Measurements from ENCODE around the gene OR6P1.

- no peak for TF ChIP-seq EZH2phosphoT487 (IDR thresholded peaks at IDR 0.05; ENCODE audit: insufficient read depth, low read depth)
- TF ChIP-seq EZH2 (IDR thresholded peaks at IDR 0.05; ENCODE audit: insufficient read depth, poor library complexity, severe bottlenecking) = no peak
Observed at GRCh38 chr1:158572226-158572625, 1.8 kb upstream of the OR6P1 start.
